Stimulated activated CD4-positive, alpha-beta T cell treated with anti-CD3 and anti-CD28 coated beads, Interleukin-2, amount 100 ng/mL, for 24 hours (primary cell): ENCODE results near the gene POLE3.
"Not testable (repeated sequence)": the region's sequence is repeated elsewhere in the genome, so short reads cannot be mapped to it uniquely, and the experiment has no call there.

Experiments
- DNase-seq, 2 donors: peaks; one replicate each; pipeline ENCODE4 v3.0.0-alpha.2; 2020

POLE3 gene

GRCh38 chr9:113375057-113376023, 35.1 kb downstream of the POLE3 start:
- DNase-seq: peak in 1 of 2 donors; percentile 11

GRCh38 chr9:113373676-113374392, 36.6 kb downstream of the POLE3 start:
- no peak for DNase-seq

DNA sequence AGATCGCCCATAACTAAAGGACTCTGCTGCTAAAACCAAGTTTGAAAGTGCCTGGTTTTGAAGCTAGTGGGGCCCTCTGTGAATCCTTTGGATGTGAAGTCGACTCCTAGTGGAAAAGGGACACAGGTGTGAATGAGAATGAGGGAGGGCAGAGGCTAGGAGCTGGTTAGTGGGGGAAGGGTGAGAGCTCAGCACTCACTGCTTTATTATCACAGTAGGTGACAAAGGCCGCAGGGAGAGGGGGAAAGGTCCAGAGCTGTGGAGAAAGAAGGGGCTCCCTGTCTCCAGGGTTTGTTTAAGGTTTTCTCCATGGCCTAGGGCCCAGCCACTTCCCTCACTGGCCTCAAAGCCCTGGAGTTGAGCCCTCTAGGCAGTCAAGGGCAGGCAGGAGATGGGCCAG, 37.2 kb downstream of the POLE3 start:
- no peak for DNase-seq

GRCh38 chr9:113372059-113372458, 38.4 kb downstream of the POLE3 start:
- DNase-seq: no peak

DNA sequence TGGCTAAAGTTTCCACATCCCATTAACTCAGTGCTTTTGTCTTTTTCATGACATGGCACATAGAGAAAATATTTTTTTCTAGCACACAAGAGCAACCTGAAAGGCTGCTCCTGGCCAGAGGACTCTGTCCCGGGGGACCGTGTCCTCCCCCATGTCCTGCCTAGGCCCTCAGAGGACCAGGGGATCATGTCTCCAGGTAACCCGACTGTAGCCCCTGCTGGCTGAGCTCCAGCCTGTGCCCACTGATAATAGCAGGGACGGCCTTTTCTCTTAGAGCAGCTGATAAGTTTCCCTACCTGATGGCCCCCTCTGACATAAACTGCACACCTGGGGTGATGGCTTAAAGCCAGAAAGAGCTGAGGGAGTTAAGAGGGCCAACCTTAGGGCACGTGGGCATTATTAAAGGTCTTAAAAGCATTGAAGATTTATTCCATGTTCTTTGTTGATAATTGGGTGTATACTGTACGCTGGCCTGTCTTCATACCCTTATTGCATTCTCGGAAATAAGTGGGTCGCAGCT, 39.6 kb downstream of the POLE3 start:
- no peak for DNase-seq

DNA sequence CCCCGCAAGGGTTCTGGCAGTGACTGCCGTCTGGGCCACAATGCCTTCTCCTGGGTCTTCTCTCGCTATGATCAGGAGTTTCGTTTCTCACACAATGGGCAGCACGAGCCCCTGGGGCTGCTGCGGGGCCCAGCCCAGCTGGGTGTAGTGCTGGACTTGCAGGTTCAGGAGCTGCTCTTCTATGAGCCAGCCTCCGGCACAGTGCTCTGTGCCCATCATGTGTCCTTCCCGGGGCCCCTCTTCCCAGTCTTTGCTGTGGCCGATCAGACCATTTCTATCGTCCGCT, 40.7 kb downstream of the POLE3 start:
- no peak for DNase-seq

DNA sequence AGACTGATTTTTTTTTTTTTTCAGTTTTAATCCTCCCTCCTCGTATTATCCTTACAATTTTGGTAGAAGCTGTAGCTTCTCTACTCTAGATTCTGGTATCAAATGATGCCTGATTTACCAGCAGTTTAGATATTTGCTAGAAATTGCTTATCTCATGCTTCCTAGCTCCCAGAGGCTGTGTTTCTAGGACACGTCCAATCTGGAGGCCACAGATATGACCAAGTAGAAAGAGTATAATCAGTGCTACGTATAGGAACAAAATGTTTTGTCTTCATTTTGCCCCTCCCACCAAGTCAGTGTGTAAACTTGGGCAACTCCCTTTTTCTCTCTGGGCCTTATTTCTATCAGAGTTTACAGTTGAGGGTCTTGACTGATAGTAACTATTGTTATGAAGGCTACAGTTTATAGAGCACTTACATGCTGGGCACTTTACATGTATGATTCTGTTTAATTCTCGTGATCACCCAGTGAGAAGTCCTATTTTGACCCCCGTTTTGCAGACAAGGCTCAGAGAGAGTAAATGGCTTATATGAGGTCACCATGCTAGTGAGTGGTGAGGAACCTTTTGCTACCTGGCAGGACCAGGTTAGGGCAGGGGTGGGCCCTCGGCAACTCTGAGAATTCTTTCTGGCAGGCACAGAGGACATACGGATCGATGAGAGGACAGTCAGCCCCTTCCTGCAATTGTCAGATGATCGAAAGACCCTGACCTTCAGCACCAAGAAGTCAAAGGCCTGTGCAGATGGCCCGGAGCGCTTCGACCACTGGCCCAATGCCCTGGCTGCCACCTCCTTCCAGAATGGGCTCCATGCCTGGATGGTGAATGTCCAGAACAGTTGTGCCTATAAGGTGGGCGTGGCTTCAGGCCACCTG, 41.3 kb downstream of the POLE3 start:
- no peak for DNase-seq

- no peak for DNase-seq
These were observed 42.0 kb downstream of the POLE3 start for GRCh38 chr9:113368348-113368981.

DNA sequence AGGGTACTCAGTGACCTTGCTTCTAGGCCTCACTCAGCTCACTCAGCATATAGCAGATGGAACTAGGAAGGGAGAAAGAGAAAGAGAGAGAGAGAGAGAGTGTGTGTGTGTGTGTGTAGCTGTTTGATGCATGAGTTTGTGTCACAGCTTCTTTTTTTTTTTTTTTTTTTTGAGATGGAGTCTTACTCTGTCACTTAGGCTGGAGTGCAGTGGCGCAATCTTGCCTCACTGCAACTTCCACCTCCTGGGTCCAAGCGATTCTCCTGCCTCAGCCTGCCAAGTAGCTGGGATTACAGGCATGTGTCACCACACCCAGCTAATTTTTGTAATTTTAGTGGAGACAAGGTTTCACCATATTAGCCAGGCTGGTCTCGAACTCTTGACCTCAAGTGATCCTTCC, 44.8 kb downstream of the POLE3 start:
- not testable (repeated sequence) for DNase-seq

DNA sequence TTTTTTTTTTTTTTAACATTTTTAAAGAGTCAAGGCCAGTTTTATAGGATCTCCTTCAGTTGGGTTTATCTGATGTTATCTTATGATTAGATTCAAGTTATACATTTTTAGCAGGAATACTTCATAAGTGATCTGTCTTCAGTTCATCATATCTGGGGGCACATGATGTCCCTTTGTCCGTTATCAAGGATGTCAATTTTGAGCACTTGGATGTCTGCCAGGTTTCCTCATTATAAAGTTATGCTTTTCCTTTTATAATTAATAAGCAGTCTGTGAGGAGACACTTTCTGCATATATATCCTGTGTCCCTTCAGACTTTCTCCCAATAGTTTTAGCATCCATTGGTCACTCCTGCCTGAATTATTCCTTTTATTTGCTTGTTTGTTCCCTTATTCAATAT, 45.5 kb downstream of the POLE3 start:
- no peak for DNase-seq

DNA sequence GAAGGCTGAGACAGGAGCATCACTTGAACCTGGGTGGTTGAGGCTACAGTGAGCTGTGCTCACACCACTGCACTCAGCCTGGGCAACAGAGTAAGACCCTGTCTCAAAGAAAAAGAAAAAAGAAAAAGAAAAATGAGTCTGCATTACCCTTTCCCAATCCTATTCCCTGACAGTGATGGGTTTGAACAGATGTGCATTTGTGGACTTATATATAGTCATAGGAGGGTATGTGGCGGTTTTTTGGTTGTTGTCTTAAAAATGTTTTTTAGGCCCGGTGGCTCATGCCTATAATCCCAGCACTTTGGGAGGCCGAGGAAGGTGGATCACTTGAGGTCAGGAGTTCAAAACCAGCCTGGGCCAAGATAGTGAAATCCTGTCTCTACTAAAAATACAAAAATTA, 47.1 kb downstream of the POLE3 start:
- DNase-seq: no peak

GRCh38 chr9:113361304-113362018, 49.0 kb downstream of the POLE3 start:
- peak in 1 of 2 donors; percentile 27 for DNase-seq

DNA sequence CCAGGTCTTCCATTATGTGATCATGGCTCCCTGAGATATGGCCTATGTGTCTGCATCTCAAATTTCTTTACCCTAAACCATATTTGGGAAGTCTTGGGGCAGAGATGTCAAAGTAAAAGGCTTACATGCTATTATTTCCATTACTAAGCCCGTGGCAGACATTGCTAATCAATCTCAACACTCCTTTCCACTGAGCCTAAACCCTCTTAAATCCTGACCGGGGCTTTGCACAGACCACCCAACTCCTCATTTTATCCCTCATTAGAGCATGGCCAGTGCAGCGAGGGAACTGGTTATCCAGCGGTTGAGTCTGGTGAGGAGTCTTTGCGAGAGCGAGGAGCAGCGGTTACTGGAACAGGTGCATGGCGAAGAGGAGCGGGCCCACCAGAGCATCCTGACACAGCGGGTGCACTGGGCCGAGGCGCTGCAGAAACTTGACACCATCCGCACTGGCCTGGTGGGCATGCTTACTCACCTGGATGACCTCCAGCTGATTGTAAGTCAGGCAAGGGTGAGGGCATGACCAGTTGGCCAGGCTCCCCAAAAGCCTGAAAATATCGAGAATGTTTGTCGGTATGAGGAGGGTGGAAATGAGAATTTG, 50.1 kb downstream of the POLE3 start:
- no peak for DNase-seq

GRCh38 chr9:113359385-113359784, 51.1 kb downstream of the POLE3 start:
- DNase-seq: no peak
